GM12873 (cell line): Measurements from ENCODE around the gene PTPRT.

Source experiments
- TF ChIP-seq, protein P1 (sequence below): IDR thresholded peaks from 2 replicates; pipeline ENCODE4 v1.5.1; 2012; ENCODE audit warnings: low read depth, mild to moderate bottlenecking, moderate library complexity, low read length, control low read depth; ENCODE audit not compliant: insufficient read depth; ENCODE audit errors: missing control alignments

The PTPRT gene

DNA sequence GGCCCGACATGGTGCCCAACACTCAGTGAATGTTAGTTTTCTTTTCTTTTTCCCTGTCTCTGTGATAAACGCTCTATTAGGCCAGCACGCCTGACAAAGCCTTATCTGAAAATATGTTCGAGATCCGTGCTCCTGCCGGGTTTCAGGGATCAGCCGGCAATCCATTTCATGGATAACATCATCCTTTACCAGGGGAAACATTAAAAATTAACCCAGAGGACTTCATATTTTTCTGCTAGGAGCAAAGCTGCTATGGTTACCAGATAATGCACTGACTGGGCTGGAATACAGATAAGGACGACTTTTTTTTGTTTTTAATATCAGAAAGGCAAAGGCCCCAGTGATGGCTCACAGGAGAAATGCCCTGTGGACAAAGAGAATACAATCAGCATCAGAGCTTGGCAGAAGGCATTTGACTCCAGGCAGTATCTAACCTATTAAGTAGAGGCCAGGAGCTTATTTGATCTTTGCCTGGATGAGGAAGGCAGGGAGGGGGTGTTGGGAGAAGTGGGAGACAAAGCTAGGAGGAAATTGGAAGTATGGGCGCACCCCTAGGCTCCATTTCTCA lies 1089.5 kb downstream of the PTPRT start:
- TF ChIP-seq, protein P1, sequence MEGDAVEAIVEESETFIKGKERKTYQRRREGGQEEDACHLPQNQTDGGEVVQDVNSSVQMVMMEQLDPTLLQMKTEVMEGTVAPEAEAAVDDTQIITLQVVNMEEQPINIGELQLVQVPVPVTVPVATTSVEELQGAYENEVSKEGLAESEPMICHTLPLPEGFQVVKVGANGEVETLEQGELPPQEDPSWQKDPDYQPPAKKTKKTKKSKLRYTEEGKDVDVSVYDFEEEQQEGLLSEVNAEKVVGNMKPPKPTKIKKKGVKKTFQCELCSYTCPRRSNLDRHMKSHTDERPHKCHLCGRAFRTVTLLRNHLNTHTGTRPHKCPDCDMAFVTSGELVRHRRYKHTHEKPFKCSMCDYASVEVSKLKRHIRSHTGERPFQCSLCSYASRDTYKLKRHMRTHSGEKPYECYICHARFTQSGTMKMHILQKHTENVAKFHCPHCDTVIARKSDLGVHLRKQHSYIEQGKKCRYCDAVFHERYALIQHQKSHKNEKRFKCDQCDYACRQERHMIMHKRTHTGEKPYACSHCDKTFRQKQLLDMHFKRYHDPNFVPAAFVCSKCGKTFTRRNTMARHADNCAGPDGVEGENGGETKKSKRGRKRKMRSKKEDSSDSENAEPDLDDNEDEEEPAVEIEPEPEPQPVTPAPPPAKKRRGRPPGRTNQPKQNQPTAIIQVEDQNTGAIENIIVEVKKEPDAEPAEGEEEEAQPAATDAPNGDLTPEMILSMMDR = no peak

DNA sequence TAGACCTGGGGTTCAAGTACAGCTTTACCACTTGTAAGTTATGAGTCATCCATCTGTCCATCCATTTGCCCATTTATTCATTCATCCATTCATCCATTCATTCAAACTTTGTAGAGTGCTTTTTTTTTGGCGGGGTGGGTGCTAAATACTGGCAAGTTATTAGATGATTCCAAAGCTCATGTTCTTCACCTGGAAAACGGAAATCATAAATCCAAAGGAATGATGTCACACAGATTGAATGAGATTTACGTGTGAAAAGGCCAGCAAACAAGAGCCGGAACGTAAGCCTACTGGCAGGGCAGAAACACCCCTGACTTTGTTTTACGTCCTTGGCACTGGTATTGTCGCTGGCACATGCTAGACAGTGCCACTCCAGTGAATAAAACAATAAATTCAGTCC lies 1090.6 kb downstream of the PTPRT start:
- TF ChIP-seq, protein P1 = no peak

DNA sequence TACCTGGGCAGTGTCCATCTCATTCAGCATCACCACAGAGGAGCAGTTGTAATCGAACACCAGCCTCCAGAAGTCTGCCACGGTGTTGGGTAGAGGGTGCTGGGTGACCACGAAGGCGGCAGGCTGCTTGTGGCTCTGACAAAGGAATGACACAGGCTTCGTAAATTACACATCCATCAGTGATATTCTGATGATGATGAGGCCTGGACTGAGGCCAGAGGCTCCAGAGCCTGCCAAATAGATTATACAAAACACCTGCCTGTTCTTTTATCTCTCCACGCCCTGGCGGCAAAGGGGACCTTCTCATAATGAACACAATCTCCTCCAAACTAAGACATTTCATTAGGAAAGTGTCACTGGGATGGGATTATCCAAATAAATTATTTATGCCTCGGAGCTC lies 1091.3 kb downstream of the PTPRT start:
- TF ChIP-seq, protein P1 = no peak

DNA sequence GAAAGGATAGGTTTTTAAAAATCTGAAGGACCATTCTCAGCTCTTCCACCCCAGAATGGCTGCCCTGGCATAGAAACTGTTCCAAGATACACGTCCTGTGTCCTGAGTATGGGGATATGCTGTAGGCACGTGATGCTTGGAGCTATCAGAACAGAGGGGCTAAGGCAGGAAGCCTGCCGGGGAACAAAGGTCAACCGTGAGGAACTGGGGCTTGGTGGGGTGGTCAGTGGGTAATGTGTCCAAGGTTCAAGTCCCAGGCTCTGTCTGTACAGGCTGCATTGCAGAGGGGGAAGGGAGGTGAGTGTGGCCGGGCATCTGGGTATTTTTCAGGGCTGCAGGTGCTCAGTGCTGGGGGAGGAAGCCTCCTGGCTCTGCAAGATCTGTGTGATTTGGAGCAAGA lies 1092.0 kb downstream of the PTPRT start:
- TF ChIP-seq, protein P1 = no peak

DNA sequence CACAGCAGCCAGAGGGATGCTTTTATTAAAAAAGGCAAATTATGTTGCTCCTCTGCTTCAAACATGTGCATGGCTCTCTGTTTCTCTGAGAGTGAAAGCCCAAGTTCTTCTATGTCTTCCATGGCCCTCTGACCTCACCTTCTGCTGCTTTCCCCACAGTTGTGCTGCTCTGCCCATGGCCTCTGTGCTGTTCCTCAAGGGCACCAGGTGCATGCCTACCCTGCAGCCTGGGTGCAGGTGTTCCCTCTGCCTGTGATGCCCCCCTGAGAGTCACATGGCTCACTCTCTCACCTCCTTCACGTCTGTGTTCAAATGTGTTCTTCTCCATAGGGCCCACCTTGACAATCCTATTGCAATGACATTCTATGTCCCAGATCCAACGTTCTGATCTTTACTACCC lies 1094.5 kb downstream of the PTPRT start:
- TF ChIP-seq, protein P1 = no peak

DNA sequence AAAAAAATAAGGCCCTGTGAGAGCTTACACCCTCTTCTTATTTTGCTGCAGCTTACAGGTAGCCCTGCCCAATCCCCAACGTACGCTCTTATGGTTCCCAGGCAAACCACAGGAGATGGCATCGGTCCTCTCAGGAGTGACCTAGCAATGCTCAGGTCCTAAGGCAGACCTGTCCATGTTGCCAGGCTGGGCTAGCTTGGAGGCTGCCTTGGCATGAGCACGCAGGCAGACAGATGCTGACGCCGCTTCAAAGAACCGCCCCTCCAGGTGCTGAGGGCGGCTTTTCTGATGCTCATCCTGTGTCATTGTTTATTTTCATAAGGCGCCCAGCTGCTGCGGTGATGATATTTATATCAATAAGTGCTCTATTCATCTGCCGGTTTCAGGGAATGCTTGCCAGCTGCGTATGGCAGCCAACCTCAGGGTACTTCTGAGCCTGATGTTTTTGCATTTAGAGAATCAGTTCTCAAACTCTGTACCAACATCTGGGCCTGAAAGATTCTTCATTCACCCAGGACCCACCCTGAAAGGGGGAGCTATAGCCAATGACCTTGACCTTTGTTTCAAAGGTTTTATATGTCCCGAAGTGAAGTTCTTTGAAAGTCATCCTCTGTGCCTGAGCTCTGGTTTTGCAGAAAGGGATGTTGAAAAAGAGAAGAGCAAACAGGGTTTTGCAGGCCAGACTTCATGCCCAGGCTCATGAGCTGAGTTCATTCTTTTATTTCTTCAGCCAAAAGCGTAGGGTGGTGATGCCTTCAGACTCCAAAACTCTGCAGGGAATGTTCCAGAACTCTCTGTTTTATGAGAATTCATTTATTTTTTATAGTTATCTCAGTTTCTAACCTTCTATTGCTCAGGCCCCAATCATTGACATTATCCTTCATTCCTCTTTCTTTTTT lies 1095.9 kb downstream of the PTPRT start:
- TF ChIP-seq, protein P1 = no peak

DNA sequence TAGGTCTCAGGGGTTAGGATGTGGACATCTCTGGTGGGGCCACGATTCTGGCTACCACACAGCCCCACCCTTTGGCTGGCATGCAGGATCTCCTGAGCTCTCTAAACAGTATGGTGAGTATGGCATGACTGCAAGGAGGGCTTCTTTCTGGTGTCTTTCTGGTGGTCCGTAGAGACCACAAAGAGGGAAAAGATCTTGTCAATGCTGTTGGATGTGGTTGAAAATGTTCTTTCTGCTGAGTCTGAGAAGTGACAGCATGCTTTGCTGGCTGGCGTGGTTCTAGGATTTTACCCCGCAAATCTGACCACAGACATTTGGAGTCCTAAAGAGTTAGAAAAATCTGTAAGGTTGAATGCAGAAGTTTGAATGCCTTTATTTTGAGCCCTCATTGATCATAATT lies 1096.7 kb downstream of the PTPRT start:
- TF ChIP-seq, protein P1 = no peak
